HepG2 (cell line): ENCODE data around the gene EGLN2. TPM values are rescaled to one million over a fixed set of nuclear protein-coding genes. Genes with fewer than 3 reads are reported as not detected.
A peak's percentile ranks its signal among the peaks of the same experiment; 100 is the strongest.

Experiments
- KAT2B ChIP-seq: fragments of 150-350 bp; IDR thresholded peaks from 2 replicates; pipeline ENCODE4 v1.6.1; 2014; ENCODE audit warnings: low read depth, low read length, borderline replicate concordance
- SP1 ChIP-seq, 2 experiments: fragments of 450-650 bp in 1 of 2; sonication (generic) in 1 of 2; formaldehyde crosslinking in 1 of 2; IDR thresholded peaks; 2 replicates each; pipeline versions ENCODE4 v1.4.0 to v1.6.1; 2016 to 2020; ENCODE audit warnings: missing genetic modification reagents in 1 of 2
- SRF ChIP-seq: IDR thresholded peaks from 2 replicates; pipeline ENCODE4 v1.6.1; 2011; ENCODE audit warnings: mild to moderate bottlenecking, low read depth, low read length, moderate library complexity
- ZBTB38 ChIP-seq: sonication (generic); formaldehyde crosslinking; IDR thresholded peaks from 2 replicates; pipeline ENCODE4 v1.5.1; 2020; ENCODE audit warnings: mild to moderate bottlenecking, missing genetic modification reagents
- ZNF160 ChIP-seq: sonication (generic); formaldehyde crosslinking; IDR thresholded peaks from 2 replicates; pipeline ENCODE4 v1.8.0; 2022; ENCODE audit warnings: mild to moderate bottlenecking, inconsistent platforms, missing genetic modification reagents
- ZNF451 ChIP-seq: sonication (generic); formaldehyde crosslinking; IDR thresholded peaks from 2 replicates; pipeline ENCODE4 v1.5.0; 2020; ENCODE audit warnings: mild to moderate bottlenecking, missing genetic modification reagents
- ZNF546 ChIP-seq: sonication (generic); formaldehyde crosslinking; conservative IDR thresholded peaks from 2 replicates; pipeline ENCODE4 v1.8.1; 2023; ENCODE audit warnings: mild to moderate bottlenecking, missing genetic modification reagents
- ZSCAN30 ChIP-seq: sonication (generic); formaldehyde crosslinking; IDR thresholded peaks from 2 replicates; pipeline ENCODE4 v1.5.0; 2020; ENCODE audit warnings: mild to moderate bottlenecking, missing genetic modification reagents
- polyA plus RNA-seq, 8 experiments: library from polyadenylated mRNA; depleted of rRNA in 3 of 8; stranded (reverse) in 7 of 8; unstranded in 1 of 8; fragments of >200 nt; fragmentation: Illumina TruSeq in 4 of 8; extraction: Trizol in 4 of 8; gene quantifications; 2 replicates each; pipeline versions ENCODE4 v1.2.1 to v1.2.3, GENCODE V29; 2011 to 2016; ENCODE audit warnings: low read depth in 4 of 8, missing spikeins in 1 of 8, mixed read lengths in 1 of 8; ENCODE audit not compliant: insufficient read depth in 1 of 8
- total RNA-seq, 5 experiments: library from RNA; depleted of rRNA; stranded (reverse); fragments of >200 nt; fragmentation: Illumina TruSeq; extraction: Trizol; gene quantifications; 2 replicates each; pipeline ENCODE4 v1.2.3, GENCODE V29; 2016; ENCODE audit warnings: low read depth in 1 of 5
- TF ChIP-seq, protein P1 (sequence below): sonication (generic); formaldehyde crosslinking; IDR thresholded peaks from 2 replicates; pipeline ENCODE4 v1.5.0; 2020; ENCODE audit warnings: mild to moderate bottlenecking, missing genetic modification reagents
- TF ChIP-seq, protein P2 (sequence below): sonication (generic); formaldehyde crosslinking; IDR thresholded peaks from 2 replicates; pipeline ENCODE4 v1.5.1; 2020; ENCODE audit warnings: missing genetic modification reagents, mild to moderate bottlenecking, borderline replicate concordance
- TF ChIP-seq, protein P3 (sequence below), 2 experiments: fragments of 450-650 bp in 1 of 2; sonication (generic) in 1 of 2; formaldehyde crosslinking in 1 of 2; IDR thresholded peaks; 2 replicates each; pipeline versions ENCODE4 v1.6.1 to v1.8.0; 2016 to 2022; ENCODE audit warnings: antibody characterized with exemption in 1 of 2, mild to moderate bottlenecking in 1 of 2, missing genetic modification reagents in 1 of 2
- TF ChIP-seq, protein P4 (sequence below): sonication (generic); formaldehyde crosslinking; IDR thresholded peaks from 2 replicates; pipeline ENCODE4 v1.8.0; 2022; ENCODE audit warnings: mild to moderate bottlenecking, missing genetic modification reagents, moderate library complexity
- TF ChIP-seq, protein P5 (sequence below): sonication (generic); formaldehyde crosslinking; IDR thresholded peaks from 2 replicates; pipeline ENCODE4 v1.8.0; 2022; ENCODE audit warnings: missing genetic modification reagents, mild to moderate bottlenecking, inconsistent platforms, borderline replicate concordance

EGLN2 gene
- total and polyA plus RNA-seq, 2 of the 13 experiments (the other 11 are each of a cell fraction or from before 2014, with no cell fraction given), result 16.5 to 40.8 TPM

DNA sequence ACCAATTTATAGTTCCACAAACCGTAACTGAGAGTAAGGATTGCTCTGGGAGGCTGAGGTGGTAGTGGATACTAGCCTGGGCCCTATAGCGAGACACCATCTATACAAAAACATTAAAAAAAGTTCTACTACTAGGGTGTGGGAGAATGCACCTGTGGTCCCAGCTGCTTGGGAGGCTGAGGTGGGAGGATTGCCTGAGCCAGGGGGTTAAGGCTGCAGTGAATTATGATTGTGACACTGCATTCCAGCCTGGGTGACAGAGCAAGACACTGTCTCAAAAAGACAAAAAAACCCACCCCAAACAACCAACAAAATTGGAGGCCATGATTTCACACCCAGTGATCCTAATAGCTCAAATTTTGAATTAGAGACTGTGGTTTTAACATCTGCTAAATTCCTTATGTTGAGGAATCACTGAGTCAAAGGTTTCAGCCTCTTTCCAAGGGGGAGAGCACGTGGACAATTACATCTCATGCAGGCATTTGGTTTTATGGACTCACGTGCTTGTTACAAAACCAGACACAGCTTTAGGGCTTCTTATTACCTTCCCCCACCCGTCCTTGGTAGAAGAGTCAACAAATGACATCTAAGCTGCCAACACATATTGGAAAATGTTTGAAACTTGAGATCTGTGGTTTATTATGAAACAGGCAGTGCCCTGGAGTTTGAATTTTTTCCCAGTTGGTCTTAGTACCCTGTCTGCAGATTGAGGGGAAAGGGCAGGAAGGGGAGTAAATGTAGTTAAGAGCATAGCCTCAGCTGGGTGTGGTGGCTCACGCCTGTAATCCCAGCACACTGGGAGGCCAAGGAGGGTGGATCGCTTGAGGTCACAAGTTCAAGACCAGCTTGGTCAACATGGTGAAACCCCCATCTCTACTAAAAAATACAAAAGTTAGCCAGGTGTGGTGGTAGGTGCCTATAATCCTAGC, 32.8 kb downstream of the EGLN2 start (continued):
- TF ChIP-seq, protein P1, sequence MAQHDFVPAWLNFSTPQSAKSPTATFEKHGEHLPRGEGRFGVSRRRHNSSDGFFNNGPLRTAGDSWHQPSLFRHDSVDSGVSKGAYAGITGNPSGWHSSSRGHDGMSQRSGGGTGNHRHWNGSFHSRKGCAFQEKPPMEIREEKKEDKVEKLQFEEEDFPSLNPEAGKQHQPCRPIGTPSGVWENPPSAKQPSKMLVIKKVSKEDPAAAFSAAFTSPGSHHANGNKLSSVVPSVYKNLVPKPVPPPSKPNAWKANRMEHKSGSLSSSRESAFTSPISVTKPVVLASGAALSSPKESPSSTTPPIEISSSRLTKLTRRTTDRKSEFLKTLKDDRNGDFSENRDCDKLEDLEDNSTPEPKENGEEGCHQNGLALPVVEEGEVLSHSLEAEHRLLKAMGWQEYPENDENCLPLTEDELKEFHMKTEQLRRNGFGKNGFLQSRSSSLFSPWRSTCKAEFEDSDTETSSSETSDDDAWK, result no peak
- TF ChIP-seq ZNF451, result no peak
- no peak for TF ChIP-seq KAT2B
- TF ChIP-seq ZNF160, result 0 out of 2 replicates have a peak, but pooled peaks have one; percentile 45
- TF ChIP-seq, protein P2, sequence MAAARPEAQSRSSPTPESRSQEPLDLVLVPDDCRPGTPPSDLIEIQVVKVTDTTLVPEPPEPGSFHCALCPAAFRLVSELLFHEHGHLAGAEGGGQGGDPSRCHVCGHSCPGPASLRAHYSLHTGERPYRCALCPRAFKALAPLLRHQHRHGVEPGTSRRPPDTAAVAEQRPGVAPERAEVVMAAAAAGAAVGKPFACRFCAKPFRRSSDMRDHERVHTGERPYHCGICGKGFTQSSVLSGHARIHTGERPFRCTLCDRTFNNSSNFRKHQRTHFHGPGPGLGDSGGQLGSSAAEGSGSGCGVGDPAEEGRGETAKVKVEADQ (CRISPR knock-in tag), result 0 out of 2 replicates have a peak, but pooled peaks have one; percentile 39
- TF ChIP-seq, protein P3, sequence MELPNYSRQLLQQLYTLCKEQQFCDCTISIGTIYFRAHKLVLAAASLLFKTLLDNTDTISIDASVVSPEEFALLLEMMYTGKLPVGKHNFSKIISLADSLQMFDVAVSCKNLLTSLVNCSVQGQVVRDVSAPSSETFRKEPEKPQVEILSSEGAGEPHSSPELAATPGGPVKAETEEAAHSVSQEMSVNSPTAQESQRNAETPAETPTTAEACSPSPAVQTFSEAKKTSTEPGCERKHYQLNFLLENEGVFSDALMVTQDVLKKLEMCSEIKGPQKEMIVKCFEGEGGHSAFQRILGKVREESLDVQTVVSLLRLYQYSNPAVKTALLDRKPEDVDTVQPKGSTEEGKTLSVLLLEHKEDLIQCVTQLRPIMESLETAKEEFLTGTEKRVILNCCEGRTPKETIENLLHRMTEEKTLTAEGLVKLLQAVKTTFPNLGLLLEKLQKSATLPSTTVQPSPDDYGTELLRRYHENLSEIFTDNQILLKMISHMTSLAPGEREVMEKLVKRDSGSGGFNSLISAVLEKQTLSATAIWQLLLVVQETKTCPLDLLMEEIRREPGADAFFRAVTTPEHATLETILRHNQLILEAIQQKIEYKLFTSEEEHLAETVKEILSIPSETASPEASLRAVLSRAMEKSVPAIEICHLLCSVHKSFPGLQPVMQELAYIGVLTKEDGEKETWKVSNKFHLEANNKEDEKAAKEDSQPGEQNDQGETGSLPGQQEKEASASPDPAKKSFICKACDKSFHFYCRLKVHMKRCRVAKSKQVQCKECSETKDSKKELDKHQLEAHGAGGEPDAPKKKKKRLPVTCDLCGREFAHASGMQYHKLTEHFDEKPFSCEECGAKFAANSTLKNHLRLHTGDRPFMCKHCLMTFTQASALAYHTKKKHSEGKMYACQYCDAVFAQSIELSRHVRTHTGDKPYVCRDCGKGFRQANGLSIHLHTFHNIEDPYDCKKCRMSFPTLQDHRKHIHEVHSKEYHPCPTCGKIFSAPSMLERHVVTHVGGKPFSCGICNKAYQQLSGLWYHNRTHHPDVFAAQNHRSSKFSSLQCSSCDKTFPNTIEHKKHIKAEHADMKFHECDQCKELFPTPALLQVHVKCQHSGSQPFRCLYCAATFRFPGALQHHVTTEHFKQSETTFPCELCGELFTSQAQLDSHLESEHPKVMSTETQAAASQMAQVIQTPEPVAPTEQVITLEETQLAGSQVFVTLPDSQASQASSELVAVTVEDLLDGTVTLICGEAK (IDR thresholded peaks at IDR 0.05), result no peak
- TF ChIP-seq, protein P3 (CRISPR knock-in tag; IDR thresholded peaks at IDR 0.05), result no peak
- no peak for TF ChIP-seq SP1 (IDR thresholded peaks at IDR 0.05)
- no peak for TF ChIP-seq SP1 (CRISPR knock-in tag; IDR thresholded peaks at IDR 0.05)
- no peak for TF ChIP-seq ZNF546 (CRISPR knock-in tag)
- TF ChIP-seq, protein P4, sequence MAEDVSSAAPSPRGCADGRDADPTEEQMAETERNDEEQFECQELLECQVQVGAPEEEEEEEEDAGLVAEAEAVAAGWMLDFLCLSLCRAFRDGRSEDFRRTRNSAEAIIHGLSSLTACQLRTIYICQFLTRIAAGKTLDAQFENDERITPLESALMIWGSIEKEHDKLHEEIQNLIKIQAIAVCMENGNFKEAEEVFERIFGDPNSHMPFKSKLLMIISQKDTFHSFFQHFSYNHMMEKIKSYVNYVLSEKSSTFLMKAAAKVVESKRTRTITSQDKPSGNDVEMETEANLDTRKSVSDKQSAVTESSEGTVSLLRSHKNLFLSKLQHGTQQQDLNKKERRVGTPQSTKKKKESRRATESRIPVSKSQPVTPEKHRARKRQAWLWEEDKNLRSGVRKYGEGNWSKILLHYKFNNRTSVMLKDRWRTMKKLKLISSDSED (CRISPR knock-in tag), result no peak
- TF ChIP-seq, protein P5, sequence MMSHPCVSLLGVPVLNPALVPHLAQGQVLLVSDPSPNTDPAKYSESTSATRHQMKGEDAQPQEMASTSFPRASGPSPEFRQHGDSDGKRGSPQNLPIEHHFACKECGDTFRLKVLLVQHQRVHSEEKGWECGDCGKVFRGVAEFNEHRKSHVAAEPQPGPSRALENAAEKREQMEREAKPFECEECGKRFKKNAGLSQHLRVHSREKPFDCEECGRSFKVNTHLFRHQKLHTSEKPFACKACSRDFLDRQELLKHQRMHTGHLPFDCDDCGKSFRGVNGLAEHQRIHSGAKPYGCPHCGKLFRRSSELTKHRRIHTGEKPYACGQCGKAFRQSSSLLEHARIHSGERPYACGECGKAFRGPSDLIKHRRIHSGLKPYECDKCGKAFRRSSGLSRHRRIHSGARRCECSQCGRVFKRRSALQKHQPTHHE (CRISPR knock-in tag), result no peak
- no peak for TF ChIP-seq SRF
- TF ChIP-seq ZSCAN30, result no peak
- TF ChIP-seq ZBTB38, result no peak
